ENCODE measurements around the gene NARS2. TPM values are rescaled to one million over a fixed set of nuclear protein-coding genes. Genes with fewer than 3 reads are reported as not detected.

NARS2 gene
- total and polyA plus RNA-seq, 10 of the 15 experiments (the other 5 are each of a cell fraction or from before 2014, with no cell fraction given), result 22.2 to 45.3 (median 36.3) TPM

DNA sequence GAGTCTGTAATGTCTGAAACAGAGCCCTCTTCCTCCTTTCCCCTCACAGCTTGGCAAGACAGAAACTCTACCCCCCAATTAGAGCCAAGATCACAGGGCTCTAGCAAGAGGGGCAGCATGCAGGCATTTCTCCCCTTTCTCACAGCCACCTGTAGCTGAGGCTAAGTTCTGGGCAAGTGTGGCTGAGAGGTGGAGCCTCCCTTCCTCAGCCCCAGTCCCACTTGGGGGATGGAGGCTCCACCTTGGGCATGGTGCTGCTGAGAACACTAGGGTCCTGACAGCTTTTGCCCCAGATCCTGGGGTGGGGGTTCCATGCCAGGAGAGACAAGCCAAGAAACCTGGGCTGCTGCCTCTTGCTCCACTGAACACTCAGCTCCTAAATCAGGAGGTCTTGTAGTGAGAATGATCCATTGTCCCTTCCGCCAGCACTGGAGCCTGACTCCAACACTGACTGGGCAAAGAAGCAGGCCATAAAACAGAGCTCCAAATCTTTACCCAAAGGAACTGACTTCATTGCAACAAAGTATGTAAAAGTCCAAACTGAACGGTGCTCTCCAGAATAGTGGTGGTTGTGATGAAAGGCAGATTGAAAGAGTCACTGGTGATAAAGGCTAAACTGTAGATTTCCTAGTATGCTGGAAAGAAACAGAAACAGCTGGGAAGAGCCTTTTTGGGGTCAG, 25.6 kb downstream of the NARS2 start:
- SMC1A ChIA-PET (ENCODE audit: uncharacterized antibody, unreplicated experiment), result interaction anchor here (0.7 to 0.8 kb wide), 2 partner anchors 13 to 129 kb away, joined by 3 to 4 read pairs; no protein-coding TSS in a partner anchor
- H3K4me3 ChIP-seq, result no peak overlapping the region
- H4K20me1 ChIP-seq (ENCODE audit: control insufficient read depth, insufficient read depth), result no peaks in the 10 kb centered on the region
- H3K9ac ChIP-seq (ENCODE audit: control insufficient read depth, insufficient read depth, low read length), result no peak overlapping the region
- BruUV-seq (replicated peaks), result no TSS peak
- no peaks in the 10 kb centered on the region for H3K9me3 ChIP-seq (replicated peaks; ENCODE audit: control insufficient read depth, insufficient read depth, low read length)
- no peaks in the 10 kb centered on the region for H3K4me1 ChIP-seq (ENCODE audit: control insufficient read depth, insufficient read depth, low read length)
- no peak overlapping the region for H3K27ac ChIP-seq (ENCODE audit: control insufficient read depth, insufficient read depth)
- H3K36me3 ChIP-seq (ENCODE audit: control insufficient read depth in 2 of 2, insufficient read depth in 2 of 2, low read length in 1 of 2), result peaks cover 2 to 7% of the 10 kb centered on the region in 2 experiments; a peak in 2 of 4 replicates
- DNase-seq (ENCODE audit: low read depth, low spot score), result no peak
- no peak for ATAC-seq
- no peak for FAIRE-seq
- POLR2A ChIA-PET, result interaction anchor here (1.4 kb wide), 1 partner anchor 24 kb away, joined by 3 read pairs; no protein-coding TSS in a partner anchor
- H3K79me2 ChIP-seq (ENCODE audit: control insufficient read depth, insufficient read depth, low read length), result no peaks in the 10 kb centered on the region
- intact Hi-C loops (cut with micrococcal nuclease; ENCODE audit: unreplicated experiment) (no loop called here), in situ Hi-C loops (cut with MboI) (no loop called here)
- WGBS (ENCODE audit: insufficient coverage, insufficient replicate concordance, low lambda C conversion rate, missing lambda C conversion rate), result 98% methylated on average over 2 of the region's 2 CpGs
- RAD21 ChIA-PET (ENCODE audit: unreplicated experiment), result interaction anchor here (1.4 kb wide), 1 partner anchor 15 kb away, joined by 6 read pairs; no protein-coding TSS in a partner anchor
- TF ChIP-seq IKZF1 (conservative IDR thresholded peaks at IDR 0.05) (no peak), TAF1 (IDR thresholded peaks at IDR 0.05; ENCODE audit: borderline replicate concordance, low read depth, low read length) (no peak), DPF2 (IDR thresholded peaks at IDR 0.05) (no peak), FOS (IDR thresholded peaks at IDR 0.05; ENCODE audit: borderline replicate concordance, extremely low read depth, insufficient read length) (no peak)
- no peaks in the 10 kb centered on the region for H3K27me3 ChIP-seq (replicated peaks in 1 of 2; ENCODE audit: control insufficient read depth in 2 of 2, insufficient read depth in 2 of 2, low read length in 1 of 2)
- CTCF ChIA-PET, result interaction anchor here (0.6 to 1.9 kb wide), 10 partner anchors 8 to 136 kb away, joined by 3 to 7 read pairs (median 3); no protein-coding TSS in a partner anchor
- no peak overlapping the region for H2AFZ ChIP-seq (ENCODE audit: control insufficient read depth, low read depth, low read length)
- H3K4me2 ChIP-seq (ENCODE audit: control insufficient read depth, insufficient read depth), result no peak overlapping the region

GRCh38 chr11:78547931-78548705, 26.5 kb downstream of the NARS2 start:
- ChIA-PET RAD21 (ENCODE audit: unreplicated experiment) (no interaction called here), SMC1A (ENCODE audit: uncharacterized antibody, unreplicated experiment) (interaction anchor here (0.7 kb wide), 1 partner anchor 128 kb away, joined by 4 read pairs; no protein-coding TSS in a partner anchor), CTCF (interaction anchor here (0.6 to 1.9 kb wide), 10 partner anchors 9 to 135 kb away, joined by 3 to 7 read pairs (median 3); no protein-coding TSS in a partner anchor), POLR2A (no interaction called here)
- no TSS peak for BruUV-seq (replicated peaks)
- FAIRE-seq, result no peak
- Histone ChIP-seq H3K4me2 (ENCODE audit: control insufficient read depth, insufficient read depth) (no peak overlapping the region), H3K27ac (ENCODE audit: control insufficient read depth, insufficient read depth) (no peak overlapping the region), H3K9ac (ENCODE audit: control insufficient read depth, insufficient read depth, low read length) (no peak overlapping the region), H3K27me3 (replicated peaks in 1 of 2; ENCODE audit: control insufficient read depth in 2 of 2, insufficient read depth in 2 of 2, low read length in 1 of 2) (no peaks in the 10 kb centered on the region), H4K20me1 (ENCODE audit: control insufficient read depth, insufficient read depth) (no peaks in the 10 kb centered on the region), H3K4me1 (ENCODE audit: control insufficient read depth, insufficient read depth, low read length) (no peaks in the 10 kb centered on the region), H3K9me3 (replicated peaks; ENCODE audit: control insufficient read depth, insufficient read depth, low read length) (no peaks in the 10 kb centered on the region), H3K4me3 (no peak overlapping the region), H3K36me3 (ENCODE audit: control insufficient read depth in 2 of 2, insufficient read depth in 2 of 2, low read length in 1 of 2) (peaks cover 2 to 7% of the 10 kb centered on the region in 2 experiments; a peak in 2 of 4 replicates), H3K79me2 (ENCODE audit: control insufficient read depth, insufficient read depth, low read length) (no peaks in the 10 kb centered on the region), H2AFZ (ENCODE audit: control insufficient read depth, low read depth, low read length) (no peak overlapping the region)
- ATAC-seq, result no peak
- 75% methylated on average over 8 of the region's 8 CpGs for WGBS (ENCODE audit: insufficient coverage, insufficient replicate concordance, low lambda C conversion rate, missing lambda C conversion rate)
- in situ Hi-C loops (cut with MboI) (no loop called here), intact Hi-C loops (cut with micrococcal nuclease; ENCODE audit: unreplicated experiment) (no loop called here)
- no peak for DNase-seq (ENCODE audit: low read depth, low spot score)
- no peak for TF ChIP-seq POLR2AphosphoS5 (IDR thresholded peaks at IDR 0.05; ENCODE audit: low read length)
- TF ChIP-seq RELB (IDR thresholded peaks at IDR 0.05; ENCODE audit: low read depth), result no peak
- no peak for TF ChIP-seq PML (IDR thresholded peaks at IDR 0.05; ENCODE audit: low read length)
- TF ChIP-seq, protein P1, sequence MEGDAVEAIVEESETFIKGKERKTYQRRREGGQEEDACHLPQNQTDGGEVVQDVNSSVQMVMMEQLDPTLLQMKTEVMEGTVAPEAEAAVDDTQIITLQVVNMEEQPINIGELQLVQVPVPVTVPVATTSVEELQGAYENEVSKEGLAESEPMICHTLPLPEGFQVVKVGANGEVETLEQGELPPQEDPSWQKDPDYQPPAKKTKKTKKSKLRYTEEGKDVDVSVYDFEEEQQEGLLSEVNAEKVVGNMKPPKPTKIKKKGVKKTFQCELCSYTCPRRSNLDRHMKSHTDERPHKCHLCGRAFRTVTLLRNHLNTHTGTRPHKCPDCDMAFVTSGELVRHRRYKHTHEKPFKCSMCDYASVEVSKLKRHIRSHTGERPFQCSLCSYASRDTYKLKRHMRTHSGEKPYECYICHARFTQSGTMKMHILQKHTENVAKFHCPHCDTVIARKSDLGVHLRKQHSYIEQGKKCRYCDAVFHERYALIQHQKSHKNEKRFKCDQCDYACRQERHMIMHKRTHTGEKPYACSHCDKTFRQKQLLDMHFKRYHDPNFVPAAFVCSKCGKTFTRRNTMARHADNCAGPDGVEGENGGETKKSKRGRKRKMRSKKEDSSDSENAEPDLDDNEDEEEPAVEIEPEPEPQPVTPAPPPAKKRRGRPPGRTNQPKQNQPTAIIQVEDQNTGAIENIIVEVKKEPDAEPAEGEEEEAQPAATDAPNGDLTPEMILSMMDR (IDR thresholded peaks at IDR 0.05 in 2 of 3, conservative IDR thresholded peaks at IDR 0.05 in 1 of 3; ENCODE audit: control insufficient read depth in 2 of 3, extremely low read depth in 1 of 3, insufficient read depth in 1 of 3, low read depth in 3 of 3, low read length in 3 of 3), result no peak
- no peak for TF ChIP-seq SREBF2 (IDR thresholded peaks at IDR 0.05; ENCODE audit: low read length)
- no peak for TF ChIP-seq FOXK2 (IDR thresholded peaks at IDR 0.05)
